HG03354 (cell line): ENCODE measurements around the gene TP53I13.

ENCODE experiments used
- ATAC-seq: cut with Tn5 transposase; IDR thresholded peaks from one replicate; pipeline ENCODE4 v1.9.1; 2021; ENCODE audit warnings: mild to moderate bottlenecking; ENCODE audit not compliant: unreplicated experiment, poor library complexity, severe bottlenecking

TP53I13 gene

GRCh38 chr17:29612404-29613280, 44.1 kb downstream of the TP53I13 start:
- ATAC-seq, result no peak

GRCh38 chr17:29613352-29613837, 44.9 kb downstream of the TP53I13 start:
- ATAC-seq, result peak; percentile 50

- ATAC-seq, result no peak
Observed at GRCh38 chr17:29613856-29614255, 45.4 kb downstream of the TP53I13 start.

- ATAC-seq, result no peak
Observed at GRCh38 chr17:29614349-29615047, 46.0 kb downstream of the TP53I13 start.

GRCh38 chr17:29615048-29615385, 46.5 kb downstream of the TP53I13 start:
- ATAC-seq, result no peak

GRCh38 chr17:29615492-29616299, 47.2 kb downstream of the TP53I13 start:
- peak; percentile 44 for ATAC-seq

GRCh38 chr17:29616300-29617048, 48.0 kb downstream of the TP53I13 start:
- ATAC-seq, result no peak

- ATAC-seq, result peak; percentile 56
Observed at GRCh38 chr17:29617125-29617480, 48.6 kb downstream of the TP53I13 start.

GRCh38 chr17:29617481-29618271, 49.2 kb downstream of the TP53I13 start:
- ATAC-seq, result peak; percentile 24

GRCh38 chr17:29618272-29619065, 50.0 kb downstream of the TP53I13 start:
- ATAC-seq, result no peak

- no peak for ATAC-seq
Observed at GRCh38 chr17:29619251-29619650, 50.8 kb downstream of the TP53I13 start.

- no peak for ATAC-seq
Observed at GRCh38 chr17:29620271-29620670, 51.8 kb downstream of the TP53I13 start.

GRCh38 chr17:29620779-29621500, 52.4 kb downstream of the TP53I13 start:
- no peak for ATAC-seq

GRCh38 chr17:29621751-29622194, 53.3 kb downstream of the TP53I13 start:
- ATAC-seq, result no peak
